SK-N-MC (cell line): ENCODE measurements around the gene MAGEF1.

ENCODE experiments used
- EZH2 ChIP-seq: fragments of 200-600 bp; sonication (generic); IDR thresholded peaks from one replicate; pipeline ENCODE4 v1.6.1; 2017; ENCODE audit warnings: antibody characterized with exemption
- FOXP2 ChIP-seq: optimal IDR thresholded peaks from 2 replicates; pipeline ENCODE3; 2011; ENCODE audit warnings: mild to moderate bottlenecking, moderate library complexity; ENCODE audit not compliant: insufficient read depth; ENCODE audit errors: extremely low read length, control extremely low read depth
- POLR2AphosphoS5 ChIP-seq: IDR thresholded peaks from 2 replicates; pipeline ENCODE4 v1.6.1; 2012; ENCODE audit warnings: mild to moderate bottlenecking, low read depth, low read length, borderline replicate concordance

DNA sequence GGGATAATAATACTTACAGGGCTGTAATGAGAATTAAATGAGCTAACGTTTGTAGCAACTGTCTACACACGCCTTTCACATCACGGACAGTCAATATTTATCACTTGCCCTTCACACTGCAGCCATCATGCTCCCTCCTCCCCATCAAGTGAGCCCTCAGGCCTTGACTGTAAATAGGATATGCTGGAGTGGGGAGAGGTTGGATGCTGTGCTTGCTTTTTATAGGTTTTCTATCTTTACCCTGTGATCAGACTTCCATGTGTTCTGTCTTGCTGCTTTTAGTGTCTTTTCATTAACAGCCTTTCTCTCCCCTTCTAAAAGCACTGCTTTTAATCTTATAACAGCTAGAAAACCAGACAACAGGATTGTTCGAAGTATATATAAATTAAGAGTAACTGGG, 12.8 kb upstream of the MAGEF1 start:
- TF ChIP-seq POLR2AphosphoS5 (no peak), EZH2 (no peak), FOXP2 (no peak)
